Subcutaneous abdominal adipose tissue (tissue), 5 donors: ENCODE measurements around the gene CCDC47.

Source experiments
- H3K27ac ChIP-seq: one replicate; pipeline ENCODE4 v1.7.0; 2013; ENCODE audit warnings: low read depth, mild to moderate bottlenecking, inconsistent platforms, low read length, moderate library complexity
- H3K27me3 ChIP-seq, 5 donors: one replicate each; pipeline ENCODE4 v1.7.0; 2013; ENCODE audit warnings: low read length in 5 of 5, inconsistent platforms in 1 of 5; ENCODE audit not compliant: control insufficient read depth in 5 of 5, insufficient read depth in 4 of 5
- H3K36me3 ChIP-seq, 5 donors: one replicate each; pipeline ENCODE4 v1.7.0; 2013; ENCODE audit warnings: low read length in 5 of 5; ENCODE audit not compliant: control insufficient read depth in 5 of 5, insufficient read depth in 5 of 5
- H3K4me1 ChIP-seq, 5 donors: one replicate each; pipeline ENCODE4 v1.7.0; 2013; ENCODE audit warnings: low read length in 5 of 5, mild to moderate bottlenecking in 3 of 5, moderate library complexity in 1 of 5; ENCODE audit not compliant: control insufficient read depth in 5 of 5, insufficient read depth in 5 of 5
- H3K4me3 ChIP-seq, 5 donors: one replicate each; pipeline ENCODE4 v1.7.0; 2013; ENCODE audit warnings: low read length in 5 of 5, low read depth in 1 of 5
- H3K9ac ChIP-seq, 5 donors: one replicate each; pipeline ENCODE4 v1.7.0; 2013; ENCODE audit warnings: low read length in 5 of 5, mild to moderate bottlenecking in 4 of 5, moderate library complexity in 3 of 5
- H3K9me3 ChIP-seq, 5 donors: one replicate each; pipeline ENCODE4 v1.7.0; 2013; ENCODE audit warnings: low read length in 5 of 5; ENCODE audit not compliant: control insufficient read depth in 5 of 5
- donor health status: healthy.
- donor health status: healthy.
- donor health status: healthy.
- donor health status: healthy.
- donor health status: healthy.

Gene CCDC47

DNA sequence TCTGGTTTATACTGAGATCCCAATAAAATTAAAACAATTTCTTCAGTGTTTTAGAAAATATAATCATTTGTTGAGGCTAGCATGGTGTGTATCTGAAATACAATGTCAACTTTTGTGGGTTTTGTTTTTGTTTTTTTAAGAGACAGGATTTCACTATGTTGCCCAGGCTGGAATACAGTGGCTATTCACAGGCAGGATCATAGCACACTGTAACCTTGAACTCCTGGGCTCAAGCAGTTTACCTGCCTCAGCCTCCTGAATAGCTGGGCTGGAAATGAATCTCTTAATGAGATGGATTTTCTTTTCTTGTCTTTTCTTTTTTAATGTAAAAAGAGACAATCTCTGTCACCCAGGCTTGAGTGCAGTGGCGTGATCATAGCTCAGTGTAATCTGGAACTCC, 12.7 kb upstream of the CCDC47 start:
- no peaks in the 10 kb centered on the region for H3K9me3 ChIP-seq

DNA sequence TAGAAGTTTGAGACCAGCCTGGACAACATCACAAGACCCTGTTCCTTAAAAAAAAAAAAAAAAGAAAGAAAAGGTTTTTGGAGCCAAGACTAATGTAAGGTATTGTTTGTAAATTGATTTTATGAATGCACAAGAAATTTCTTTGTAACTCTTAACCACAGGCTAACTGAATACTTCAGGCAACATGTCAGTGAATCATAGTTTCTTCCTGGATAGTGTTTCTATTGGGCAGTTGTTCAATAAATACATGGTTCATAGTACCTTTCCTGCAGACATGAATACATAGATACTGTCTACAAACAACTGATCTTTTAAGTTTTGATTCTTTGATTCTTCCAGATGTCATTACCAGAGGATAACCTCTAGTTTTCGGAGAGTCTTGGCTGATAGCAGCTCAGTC, 12.2 kb upstream of the CCDC47 start:
- Histone ChIP-seq H3K4me3 (no peak overlapping the region), H3K27ac (no peak overlapping the region), H3K27me3 (no peaks in the 10 kb centered on the region), H3K36me3 (peaks cover 10 to 46% (median 36%) of the 10 kb centered on the region in 5 donors), H3K4me1 (peaks cover 0 to 8% (median 1%) of the 10 kb centered on the region in 5 donors), H3K9me3 (no peaks in the 10 kb centered on the region), H3K9ac (no peak overlapping the region)

More for the DNA sequence above, 12.7 kb upstream of the CCDC47 start:
- Histone ChIP-seq H3K27me3 (no peaks in the 10 kb centered on the region), H3K36me3 (peaks cover 10 to 48% (median 39%) of the 10 kb centered on the region in 5 donors), H3K27ac (no peak overlapping the region), H3K9ac (no peak overlapping the region), H3K4me1 (peaks cover 0 to 8% (median 0%) of the 10 kb centered on the region in 5 donors), H3K4me3 (no peak overlapping the region)

DNA sequence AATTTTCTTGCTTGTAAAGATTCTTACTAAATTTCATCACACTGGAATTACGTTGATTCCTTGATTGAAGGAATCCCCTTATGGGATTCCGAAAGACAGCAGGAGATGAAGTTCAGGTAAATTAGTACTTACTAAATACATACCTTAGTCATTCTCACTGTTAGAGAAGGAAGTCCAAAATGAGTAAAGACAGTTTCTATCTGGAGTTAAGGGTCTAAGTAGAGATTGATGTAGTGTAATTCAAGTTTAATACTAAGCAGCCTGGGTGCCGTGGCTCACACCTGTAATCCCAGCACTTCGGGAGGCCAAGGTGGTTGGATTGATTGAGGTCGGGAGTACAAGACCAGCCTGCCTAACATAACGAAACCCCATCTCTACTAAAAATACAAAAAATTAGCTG, 10.1 kb upstream of the CCDC47 start:
- Histone ChIP-seq H3K9ac (no peak overlapping the region), H3K9me3 (no peaks in the 10 kb centered on the region), H3K36me3 (peaks cover 10 to 35% (median 24%) of the 10 kb centered on the region in 5 donors), H3K27ac (no peak overlapping the region), H3K27me3 (no peaks in the 10 kb centered on the region), H3K4me1 (peaks cover 0 to 7% (median 5%) of the 10 kb centered on the region in 5 donors), H3K4me3 (no peak overlapping the region)

DNA sequence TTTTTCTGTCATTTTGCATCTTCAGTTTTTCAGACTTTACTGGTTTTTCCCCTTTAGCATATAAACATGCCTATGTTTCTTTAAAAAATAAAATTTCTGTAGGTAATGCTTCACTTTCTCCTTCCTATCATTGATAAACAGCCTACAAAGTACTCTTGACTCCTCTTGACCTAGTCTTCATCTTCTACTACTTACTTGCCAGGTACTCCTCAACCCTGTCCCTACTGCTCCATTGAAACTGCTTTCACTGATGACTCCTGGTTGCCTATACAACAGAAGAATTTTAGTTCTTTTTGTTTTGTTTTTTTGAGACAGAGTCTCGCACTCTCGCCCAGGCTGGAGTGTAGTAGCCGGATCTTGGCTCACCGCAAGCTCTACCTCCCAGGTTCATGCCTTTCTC, 7.5 kb upstream of the CCDC47 start:
- no peak overlapping the region for H3K27ac ChIP-seq
- H3K36me3 ChIP-seq = peaks cover 10 to 23% (median 15%) of the 10 kb centered on the region in 5 donors
- peaks cover 1 to 19% (median 8%) of the 10 kb centered on the region in 5 donors for H3K4me1 ChIP-seq

DNA sequence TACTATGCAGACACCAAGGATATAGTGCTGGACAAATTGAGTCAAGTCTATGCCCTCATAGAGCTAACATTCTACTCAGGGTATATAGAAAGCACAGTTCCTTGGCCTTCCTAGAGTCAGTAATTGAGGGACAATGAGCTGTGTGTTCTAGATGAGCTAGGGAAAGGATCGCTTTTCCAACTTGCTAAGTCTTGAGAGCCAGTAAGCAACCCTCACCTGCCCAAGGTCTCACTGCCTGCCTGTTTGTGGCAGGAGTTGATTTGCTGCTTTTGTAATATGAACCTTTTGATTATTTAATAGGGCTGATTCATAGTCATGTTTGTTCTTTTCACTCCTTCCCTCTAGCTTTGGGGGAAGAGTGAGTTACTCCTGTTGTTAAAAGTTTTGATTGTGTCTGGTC, 7.1 kb upstream of the CCDC47 start:
- Histone ChIP-seq H3K27me3 (no peaks in the 10 kb centered on the region), H3K36me3 (peaks cover 10 to 23% (median 12%) of the 10 kb centered on the region in 5 donors), H3K4me3 (no peak overlapping the region), H3K27ac (no peak overlapping the region), H3K9ac (no peak overlapping the region), H3K4me1 (peaks cover 2 to 24% (median 13%) of the 10 kb centered on the region in 5 donors), H3K9me3 (no peaks in the 10 kb centered on the region)

More for the DNA sequence above, 7.5 kb upstream of the CCDC47 start:
- no peak overlapping the region for H3K9ac ChIP-seq
- no peaks in the 10 kb centered on the region for H3K9me3 ChIP-seq
- H3K4me3 ChIP-seq = no peak overlapping the region
- H3K27me3 ChIP-seq = no peaks in the 10 kb centered on the region

DNA sequence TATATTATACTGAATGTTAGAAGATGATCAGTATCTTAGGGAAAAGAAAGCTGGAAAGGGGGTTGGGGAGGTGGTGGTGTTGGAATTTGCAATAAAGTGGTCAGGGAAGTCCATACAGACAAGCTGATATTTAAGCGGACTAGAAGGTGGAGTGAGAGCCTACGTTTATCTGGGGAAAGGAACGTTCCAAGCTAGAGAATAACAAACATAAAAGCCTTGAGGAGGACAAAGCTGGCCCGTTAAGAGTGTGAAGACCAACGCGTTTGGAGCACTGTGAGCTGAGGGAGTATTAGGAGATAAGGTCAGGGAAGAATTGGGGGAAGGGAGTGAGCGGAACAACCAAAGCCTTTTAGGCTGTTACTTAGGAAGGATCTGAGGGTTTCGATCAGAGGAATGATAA, 2.0 kb upstream of the CCDC47 start:
- Histone ChIP-seq H3K9ac (peak overlapping the region; percentile 91 to 97 (median 95)), H3K4me1 (peaks cover 20 to 44% (median 40%) of the 10 kb centered on the region in 5 donors), H3K36me3 (peaks cover 4 to 14% (median 8%) of the 10 kb centered on the region in 5 donors), H3K4me3 (peak overlapping the region; percentile 74 to 96 (median 87)), H3K27ac (peak overlapping the region; percentile 98), H3K27me3 (peaks cover 0 to 6% (median 0%) of the 10 kb centered on the region in 5 donors), H3K9me3 (no peaks in the 10 kb centered on the region)

DNA sequence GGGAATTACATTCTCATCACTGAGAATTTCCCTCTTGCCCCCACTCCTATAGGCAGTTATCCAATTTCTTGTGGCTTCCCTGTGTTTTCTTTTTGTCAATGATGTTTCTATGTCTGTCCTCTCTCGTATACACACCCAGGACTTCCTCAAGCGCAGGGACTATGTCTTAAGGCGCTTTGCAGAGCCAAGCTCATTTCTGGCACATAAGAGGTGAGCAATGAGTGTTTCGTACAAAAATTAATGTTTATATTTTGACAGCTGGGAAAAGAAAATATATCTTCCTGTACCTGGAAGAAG, 1.5 kb upstream of the CCDC47 start:
- Histone ChIP-seq H3K27ac (peak overlapping the region; percentile 98), H3K27me3 (peaks cover 0 to 6% (median 0%) of the 10 kb centered on the region in 5 donors), H3K9me3 (no peaks in the 10 kb centered on the region), H3K4me1 (peaks cover 20 to 49% (median 45%) of the 10 kb centered on the region in 5 donors), H3K9ac (peak overlapping the region; percentile 91 to 97 (median 95)), H3K4me3 (peak overlapping the region; percentile 74 to 96 (median 87)), H3K36me3 (peaks cover 4 to 14% (median 8%) of the 10 kb centered on the region in 5 donors)

DNA sequence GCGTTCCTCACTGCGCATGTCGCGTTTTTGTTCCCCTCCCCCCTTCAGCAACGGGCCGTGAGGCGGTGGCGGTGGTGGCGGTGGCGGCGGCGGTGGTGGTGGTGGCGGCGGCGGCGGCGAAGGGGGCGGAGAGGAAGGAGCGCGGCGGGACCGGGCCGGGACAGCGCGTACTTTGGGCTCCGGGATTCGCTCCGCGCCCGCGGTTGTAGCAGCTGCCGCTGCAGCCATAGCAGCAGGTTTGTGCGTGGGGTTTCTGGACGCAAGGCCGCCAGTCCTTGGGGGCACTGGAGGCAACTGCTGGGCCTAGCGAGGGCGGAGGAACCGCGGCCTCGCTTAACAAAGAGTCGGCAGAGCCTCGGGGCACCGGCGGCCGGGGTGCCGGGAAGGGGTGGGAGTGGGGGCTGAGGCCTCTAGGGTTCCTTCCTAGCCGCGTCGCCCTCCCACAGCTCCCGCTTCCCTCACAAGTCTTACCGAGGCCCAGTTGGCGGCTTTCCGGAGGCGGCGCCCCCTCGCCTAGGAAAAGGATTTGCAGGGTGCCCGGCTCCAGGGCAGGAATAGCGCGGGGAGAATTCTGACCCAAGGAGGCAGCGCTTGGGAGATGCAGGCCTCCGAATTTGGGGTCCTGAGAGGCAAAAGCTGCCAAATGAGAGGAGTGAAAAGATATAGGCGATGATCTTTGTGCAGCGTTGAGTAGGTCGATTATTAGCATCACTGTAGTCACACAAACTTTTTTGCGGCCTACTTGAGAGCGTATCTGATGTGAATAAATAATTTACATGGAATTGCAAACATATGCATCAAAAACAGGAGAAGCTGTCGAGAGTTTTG, 958 bp upstream of the CCDC47 start, which contains the start of gene DDX42:
Gene DDX42, plus strand, starts transcription at position 30 of the 828 bp plus-strand sequence. CDS start 12,880 bp downstream, outside the sequence.
- Histone ChIP-seq H3K4me1 (peaks cover 20 to 49% (median 48%) of the 10 kb centered on the region in 5 donors), H3K9ac (peak within 1 kb of the TSS; percentile 93 to 97 (median 97)), H3K4me3 (peak within 1 kb of the TSS; percentile 79 to 96 (median 89)), H3K9me3 (no peaks in the 10 kb centered on the region), H3K36me3 (peaks cover 4 to 11% (median 8%) of the 10 kb centered on the region in 5 donors), H3K27me3 (peaks cover 0 to 6% (median 0%) of the 10 kb centered on the region in 5 donors), H3K27ac (peak within 1 kb of the TSS; percentile 98)

DNA sequence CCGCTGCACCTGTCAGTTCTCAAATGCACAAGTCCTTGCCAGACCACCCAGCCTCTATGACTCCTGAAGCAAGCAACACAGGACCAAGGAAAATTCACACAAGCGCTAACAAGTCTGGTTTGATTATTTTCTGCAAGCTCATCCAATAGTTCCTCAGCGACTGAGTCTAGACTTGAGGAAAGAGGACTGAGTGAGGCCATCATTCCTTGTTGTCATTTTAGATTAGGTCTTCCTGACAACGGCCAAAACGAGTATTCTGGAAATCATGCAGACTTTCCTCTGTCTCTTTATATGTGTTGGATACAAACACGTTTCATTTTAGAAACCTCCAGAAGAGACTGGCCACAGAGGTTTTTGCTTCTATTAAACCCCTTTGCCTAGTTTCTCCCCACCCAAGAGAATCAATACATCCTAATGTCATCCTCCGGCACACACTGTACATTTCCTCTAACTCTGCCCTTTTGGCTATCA, 561 bp downstream of the CCDC47 start:
- Histone ChIP-seq H3K27ac (peak overlapping the region; percentile 98), H3K9me3 (no peaks in the 10 kb centered on the region), H3K4me1 (peaks cover 19 to 48% (median 44%) of the 10 kb centered on the region in 5 donors), H3K36me3 (peaks cover 0 to 7% (median 2%) of the 10 kb centered on the region in 5 donors), H3K4me3 (peak overlapping the region; percentile 79 to 89 (median 88)), H3K9ac (peak overlapping the region; percentile 90 to 97 (median 96)), H3K27me3 (peaks cover 0 to 6% (median 0%) of the 10 kb centered on the region in 5 donors)

DNA sequence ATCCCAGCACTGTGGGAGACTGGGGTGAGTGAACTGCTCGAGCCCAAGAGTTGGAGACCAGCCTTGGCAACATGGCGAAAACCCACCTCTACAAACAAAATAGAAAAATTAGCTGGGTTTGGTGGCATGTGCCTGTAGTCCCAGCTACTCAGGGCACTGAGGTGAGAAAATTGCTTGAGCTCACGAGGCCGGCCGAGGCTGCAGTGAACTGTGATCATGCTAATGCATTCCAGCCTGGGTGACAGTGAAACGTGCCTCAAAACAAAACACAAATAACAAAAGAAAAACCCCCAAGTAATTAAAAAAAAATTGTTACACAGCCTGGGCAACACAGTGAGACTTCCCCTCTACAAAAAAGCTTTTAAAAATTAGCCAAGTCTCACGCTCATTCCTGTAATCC, 5.0 kb downstream of the CCDC47 start:
- Histone ChIP-seq H3K27me3 (peaks cover 0 to 5% (median 0%) of the 10 kb centered on the region in 5 donors), H3K9me3 (no peaks in the 10 kb centered on the region), H3K36me3 (peaks cover 11 to 18% (median 17%) of the 10 kb centered on the region in 5 donors), H3K4me3 (no peak overlapping the region), H3K27ac (no peak overlapping the region), H3K4me1 (peaks cover 8 to 28% (median 19%) of the 10 kb centered on the region in 5 donors), H3K9ac (no peak overlapping the region)
